Bone marrow (tissue), 2 donors: ENCODE data around the gene CARMIL1.

Experiments used
- DNase-seq, 2 donors: peaks; one replicate each; lab custom pipeline; 2025; lab: John Stamatoyannopoulos, UW

CARMIL1 gene

DNA sequence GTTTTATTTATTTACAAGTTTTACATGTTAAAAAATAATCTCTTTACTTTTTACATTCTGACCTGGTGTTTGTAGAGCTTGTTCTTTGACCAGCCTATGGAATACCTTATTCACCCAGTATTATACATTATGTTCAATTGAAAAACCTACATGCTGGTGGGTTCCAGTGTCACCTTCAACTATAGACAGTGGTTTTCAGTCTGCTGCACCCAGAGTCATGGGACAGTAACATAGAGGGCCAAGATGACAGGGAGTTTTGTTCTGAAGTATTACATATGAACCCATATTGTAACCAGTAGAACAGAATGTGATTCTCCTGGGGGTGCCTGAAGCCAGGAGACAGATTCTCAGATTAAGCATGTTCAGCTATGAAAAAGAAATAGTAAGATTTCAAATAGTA is 233.4 kb downstream of the CARMIL1 start:
- DNase-seq: no peak

DNA sequence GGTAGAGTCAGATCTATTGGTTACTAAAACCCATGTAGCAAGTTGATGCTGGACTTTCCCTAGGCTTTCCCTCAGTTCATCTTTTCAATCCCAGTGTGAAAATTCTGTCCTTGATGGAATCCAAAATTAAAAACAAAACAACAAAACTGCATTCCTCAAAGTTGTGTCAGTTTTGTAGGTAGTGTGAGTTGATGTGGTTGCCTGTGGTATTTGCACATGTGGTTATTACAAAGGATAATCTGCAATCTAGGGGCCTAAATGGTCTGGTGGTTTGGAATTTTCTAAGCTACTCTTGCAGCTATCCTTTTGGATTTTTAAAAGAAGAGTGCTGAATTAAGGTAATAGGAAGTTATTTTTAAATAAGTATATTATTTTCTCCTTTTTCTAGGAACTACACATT is 240.7 kb downstream of the CARMIL1 start:
- no peak for DNase-seq

DNA sequence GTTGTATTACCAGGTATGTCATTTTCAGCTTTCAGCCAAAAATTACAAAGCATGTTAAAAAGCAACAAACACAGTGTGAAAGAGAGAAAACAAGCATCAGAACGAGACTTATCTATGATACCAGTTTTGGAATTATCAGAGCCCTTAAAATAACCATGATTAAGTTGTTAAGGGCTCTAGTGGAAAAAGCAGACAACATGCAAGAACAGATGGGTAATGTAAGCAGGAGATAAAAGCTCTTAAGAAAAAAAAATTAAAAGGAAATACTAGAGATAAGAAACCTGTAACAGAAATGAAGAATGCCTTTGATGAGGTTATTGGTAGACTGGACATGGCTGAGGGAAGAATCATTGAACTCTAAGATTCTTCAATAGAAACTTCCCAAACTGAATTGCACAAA is 245.4 kb downstream of the CARMIL1 start:
- no peak for DNase-seq

DNA sequence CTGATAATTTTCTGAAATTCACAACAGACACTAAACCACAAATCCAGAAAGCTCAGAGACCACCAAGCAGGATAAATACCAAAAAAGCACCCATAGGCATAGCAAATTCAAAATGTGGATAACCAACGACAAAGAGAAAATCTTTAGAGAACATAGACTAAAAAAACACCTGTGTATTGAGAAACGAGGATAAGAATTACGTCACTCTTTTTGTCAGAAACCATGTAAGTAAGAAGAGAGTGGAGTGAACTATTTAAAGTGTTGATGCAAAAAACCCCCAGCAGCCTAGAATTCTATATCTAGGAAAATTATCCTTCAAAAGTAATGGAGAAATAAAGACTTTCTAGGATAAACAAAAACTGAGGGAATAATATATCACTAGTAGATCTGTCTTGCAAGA is 245.9 kb downstream of the CARMIL1 start:
- DNase-seq: no peak

DNA sequence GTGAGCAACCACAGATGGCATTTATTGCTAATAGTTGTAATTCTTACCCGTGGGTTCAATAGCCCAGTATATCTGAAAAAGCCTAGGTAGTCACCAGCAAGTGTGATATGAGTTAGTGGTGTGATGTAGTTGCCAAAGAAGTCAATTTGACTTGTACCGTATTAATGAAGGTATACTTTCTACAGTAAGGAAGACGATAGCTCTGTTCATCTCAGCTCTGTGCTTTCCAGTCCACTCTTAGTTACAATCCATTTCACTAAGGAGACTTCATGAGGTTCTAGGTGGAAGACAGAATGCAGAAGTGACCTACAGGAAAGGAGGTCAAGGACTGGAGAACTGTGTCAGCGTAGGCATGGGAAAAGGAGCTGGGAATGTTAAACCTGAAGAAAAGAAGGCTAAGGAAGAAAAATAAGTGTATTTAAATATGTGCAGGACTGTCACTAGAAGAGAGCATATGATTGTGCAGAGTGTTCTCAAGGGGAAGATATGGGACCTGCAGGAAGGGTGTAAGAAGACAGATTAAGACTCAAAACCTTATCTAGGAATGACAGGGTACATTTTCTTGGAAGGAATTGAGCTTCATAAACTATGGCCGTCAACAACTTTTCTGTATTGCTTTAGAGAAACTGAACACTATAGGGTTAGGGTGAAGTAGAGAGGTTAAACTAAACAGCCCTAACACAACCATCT is 255.9 kb downstream of the CARMIL1 start:
- DNase-seq: no peak

DNA sequence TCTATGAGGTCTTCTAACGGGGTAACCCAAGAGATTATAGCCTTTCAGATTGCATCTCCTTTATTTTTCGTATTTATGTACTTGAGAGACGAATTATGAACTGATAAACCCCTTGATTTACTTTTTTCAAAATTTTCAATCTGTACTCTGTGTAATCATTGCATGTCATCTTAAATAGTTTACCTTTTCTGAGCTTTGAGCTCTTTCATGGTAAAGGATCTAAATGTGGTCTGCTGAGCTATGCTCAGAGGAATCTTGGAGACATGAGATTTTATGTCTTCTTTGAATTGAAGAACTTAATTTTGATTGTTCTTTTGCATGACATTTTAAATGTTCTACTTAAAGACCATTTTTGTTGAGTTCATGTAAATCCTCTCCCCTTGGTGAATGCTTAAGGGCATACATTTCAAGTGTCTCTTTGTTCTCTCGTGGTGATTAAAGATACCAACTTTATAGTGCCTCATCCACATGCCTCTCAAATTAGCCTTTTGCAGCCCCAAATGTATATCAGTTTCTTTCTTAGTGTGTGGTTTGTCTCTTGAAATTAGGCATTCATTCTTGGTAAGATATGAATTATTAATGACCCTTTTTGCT is 256.6 kb downstream of the CARMIL1 start:
- no peak for DNase-seq

DNA sequence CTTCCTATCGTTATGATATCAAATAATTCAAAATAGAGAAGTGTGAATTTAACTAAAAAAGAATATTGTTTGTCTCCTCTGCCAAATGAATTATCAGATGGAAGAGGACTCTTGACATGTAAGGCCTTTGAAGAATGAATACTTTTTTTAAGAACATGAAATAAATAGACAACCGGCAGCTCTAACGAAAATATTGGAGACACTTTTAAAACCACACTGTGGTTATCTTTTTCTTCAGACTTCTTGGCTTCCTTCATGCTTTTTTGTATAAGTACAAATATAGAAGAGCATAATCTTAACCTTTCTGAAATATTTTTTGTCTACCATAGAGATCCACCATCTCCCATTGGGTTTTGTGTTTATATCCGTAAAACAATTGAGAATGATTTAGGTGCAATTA is 257.6 kb downstream of the CARMIL1 start:
- no peak for DNase-seq

DNA sequence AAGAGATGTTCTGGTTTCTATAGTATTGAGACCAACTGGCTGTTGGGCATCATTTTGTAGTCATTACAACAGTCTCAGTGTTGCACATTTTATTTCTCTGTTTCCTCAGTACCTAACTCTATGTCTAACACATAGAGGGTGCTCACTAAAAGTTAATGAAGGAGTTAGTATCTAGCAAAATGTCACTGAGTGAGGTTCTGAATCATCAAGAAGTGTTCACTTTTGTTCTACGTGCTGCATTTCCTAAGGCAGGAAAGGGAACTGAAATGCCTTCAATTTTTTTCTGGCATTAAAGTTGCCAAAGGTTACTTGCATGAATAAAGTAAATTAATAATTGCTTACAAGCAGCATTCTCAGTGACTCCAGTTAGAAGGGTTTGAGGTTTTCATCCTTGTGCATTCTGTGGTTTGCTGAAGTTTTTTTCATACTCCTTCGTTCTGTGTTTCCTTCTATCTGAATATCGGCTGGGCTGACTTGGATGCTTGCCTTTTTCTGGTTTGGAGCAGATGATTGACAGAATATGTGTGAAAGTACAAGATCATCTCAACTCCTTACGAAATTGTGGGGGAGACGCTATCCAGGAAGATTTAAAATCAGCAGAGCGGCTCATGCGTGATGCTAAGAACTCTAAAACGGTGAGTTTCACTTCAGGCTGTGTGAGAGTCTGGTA is 258.3 kb downstream of the CARMIL1 start:
- peak in 1 of 2 donors; percentile 11 for DNase-seq

DNA sequence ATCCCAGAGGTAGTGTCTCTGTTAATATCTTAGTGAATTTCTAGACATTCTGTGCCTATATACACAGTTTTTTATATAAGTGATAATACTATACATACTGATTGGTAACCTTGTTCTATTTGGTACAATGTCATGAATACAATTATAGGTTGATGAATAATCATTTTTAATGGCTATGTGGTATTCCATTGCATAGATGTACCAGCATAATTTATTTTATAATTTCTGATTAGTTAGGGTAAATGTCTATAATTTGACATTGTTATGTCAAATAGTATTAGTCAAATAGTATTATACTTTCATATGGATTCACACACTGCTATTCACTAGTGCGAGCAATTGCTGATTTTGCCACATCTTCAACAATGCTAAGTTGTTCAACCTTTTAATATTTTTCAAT is 262.1 kb downstream of the CARMIL1 start:
- no peak for DNase-seq

DNA sequence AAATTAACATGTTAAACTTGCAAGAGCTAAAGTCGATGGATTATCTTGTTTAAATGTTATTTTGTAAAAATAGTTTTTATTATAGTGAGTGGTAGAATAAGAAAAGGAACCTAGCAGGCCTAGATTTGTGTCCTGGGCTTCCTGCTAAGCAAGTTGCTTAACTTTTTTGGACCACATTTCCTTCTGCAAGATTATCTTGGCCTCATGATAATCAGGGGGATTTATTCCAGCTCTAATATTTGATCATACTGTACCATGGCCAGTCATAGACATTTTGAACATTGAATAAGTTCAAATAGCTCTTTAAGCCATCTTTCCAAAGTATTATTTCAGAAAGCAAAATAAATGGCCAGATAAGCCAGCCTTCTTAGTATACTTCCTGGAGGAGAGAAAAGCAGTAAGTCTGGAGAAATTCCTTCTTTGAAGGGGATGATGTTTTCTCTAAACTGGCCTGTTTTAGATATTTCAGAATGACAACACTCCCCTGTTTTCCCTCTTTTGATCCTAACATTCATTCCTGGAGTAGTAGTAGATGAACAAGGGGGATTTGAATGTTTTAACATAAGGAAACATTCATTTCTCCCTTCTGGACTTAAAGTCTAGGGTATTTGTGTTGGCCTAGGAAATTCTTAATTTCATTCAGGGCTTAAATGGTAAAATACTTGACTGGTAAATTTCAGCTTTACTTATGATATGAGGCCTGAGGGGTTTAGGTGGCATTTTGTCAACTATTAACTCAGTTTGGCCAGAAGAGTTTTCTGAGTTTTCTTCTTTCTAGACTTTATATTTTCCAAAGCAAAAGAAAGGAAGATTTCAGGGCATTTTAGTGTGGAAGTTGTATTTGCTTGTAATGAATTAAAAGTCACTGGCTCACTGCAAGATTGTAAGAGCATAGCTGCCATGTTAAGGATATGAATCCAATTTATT is 264.1 kb downstream of the CARMIL1 start:
- no peak for DNase-seq

DNA sequence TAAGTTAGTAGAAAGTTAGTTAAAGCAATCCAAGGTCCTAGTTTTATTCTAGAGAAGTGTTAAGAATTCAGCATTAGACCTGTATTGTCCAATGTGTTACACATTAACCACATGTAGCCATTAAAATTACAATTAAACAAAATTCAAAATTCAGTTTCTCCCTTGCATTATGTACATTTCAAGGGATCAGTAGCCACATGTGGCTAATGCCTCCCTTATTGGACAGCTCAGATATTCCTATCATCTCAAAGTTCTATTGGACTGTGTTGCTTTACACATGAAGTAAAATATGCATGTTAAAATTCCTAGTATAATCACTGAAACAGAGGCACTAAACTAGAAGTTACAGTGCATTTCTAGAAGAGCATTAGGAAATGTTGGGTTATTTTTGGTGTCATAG is 265.7 kb downstream of the CARMIL1 start:
- no peak for DNase-seq

DNA sequence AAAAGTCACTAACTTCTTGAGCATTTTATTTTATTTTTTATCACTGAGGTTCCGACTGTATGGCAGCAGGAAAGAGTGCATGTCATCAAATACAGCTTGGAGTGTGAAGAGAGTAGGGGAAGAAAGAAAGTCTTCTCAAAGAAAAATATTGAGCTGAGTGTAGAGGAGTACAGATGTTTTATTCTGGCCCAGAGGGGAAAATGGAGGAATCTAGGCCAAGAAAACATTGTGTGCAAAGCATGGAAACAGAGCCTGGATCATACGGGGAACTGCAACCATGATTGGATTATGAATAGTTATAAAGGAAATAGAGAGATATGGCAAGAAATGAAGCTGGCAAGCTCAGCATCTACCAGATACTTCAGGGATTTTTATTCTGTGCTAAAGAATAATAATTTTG is 268.6 kb downstream of the CARMIL1 start:
- DNase-seq: no peak

DNA sequence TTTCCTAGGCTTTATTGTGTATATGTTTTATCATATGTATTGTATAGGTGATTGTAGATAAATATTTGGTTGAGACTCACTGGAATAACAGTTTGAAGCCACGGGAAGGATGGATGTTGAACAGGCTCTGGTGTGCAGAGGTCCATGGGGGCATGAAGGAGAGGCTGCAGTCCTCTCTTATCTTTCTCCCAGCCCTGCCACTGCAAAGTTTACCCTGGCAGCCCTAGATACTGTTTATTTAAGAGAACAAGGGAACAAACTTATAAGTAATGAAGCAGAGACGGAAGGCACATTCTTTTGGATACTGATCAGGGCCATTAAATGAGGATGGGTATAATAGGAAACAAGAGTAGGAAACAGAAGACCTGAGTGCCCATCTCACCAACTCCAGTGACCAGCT is 269.3 kb downstream of the CARMIL1 start:
- DNase-seq: no peak

DNA sequence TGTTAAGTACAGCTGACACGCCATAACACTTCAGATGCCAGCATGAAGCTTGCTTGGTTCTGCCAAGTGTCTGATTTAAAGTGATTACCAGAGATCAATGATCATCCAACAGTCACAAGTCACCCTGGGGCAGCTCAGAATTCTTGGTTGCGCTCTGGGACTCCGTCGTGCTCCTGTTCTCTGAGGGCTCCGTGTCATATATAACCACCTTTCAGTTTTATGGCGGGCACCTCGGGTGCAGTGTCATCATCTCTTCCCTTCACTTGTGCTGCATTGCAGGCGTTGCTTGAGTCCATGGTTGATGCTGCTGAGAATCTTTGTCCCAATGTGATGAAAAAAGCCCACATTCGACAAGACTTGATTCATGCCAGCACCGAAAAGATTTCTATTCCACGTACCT is 271.5 kb downstream of the CARMIL1 start:
- DNase-seq: no peak

DNA sequence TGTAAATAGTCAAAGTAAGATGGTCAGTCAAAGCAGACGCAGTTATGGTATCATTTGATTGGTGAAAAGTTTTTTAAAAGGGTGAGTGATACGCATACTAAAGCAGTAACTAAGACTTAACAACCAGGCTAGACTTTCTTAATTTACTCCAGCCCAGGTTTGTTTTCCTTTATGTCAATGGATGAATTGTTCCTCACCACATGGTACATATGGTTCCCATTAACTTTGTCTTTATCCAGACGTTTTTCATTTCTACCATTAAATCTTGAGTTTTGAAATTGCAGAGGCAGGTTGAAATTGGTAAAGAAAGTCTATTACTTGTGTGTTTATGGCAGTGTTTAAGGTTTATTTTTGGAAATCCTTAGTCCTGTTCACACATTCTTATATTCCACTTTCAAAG is 274.3 kb downstream of the CARMIL1 start:
- no peak for DNase-seq

DNA sequence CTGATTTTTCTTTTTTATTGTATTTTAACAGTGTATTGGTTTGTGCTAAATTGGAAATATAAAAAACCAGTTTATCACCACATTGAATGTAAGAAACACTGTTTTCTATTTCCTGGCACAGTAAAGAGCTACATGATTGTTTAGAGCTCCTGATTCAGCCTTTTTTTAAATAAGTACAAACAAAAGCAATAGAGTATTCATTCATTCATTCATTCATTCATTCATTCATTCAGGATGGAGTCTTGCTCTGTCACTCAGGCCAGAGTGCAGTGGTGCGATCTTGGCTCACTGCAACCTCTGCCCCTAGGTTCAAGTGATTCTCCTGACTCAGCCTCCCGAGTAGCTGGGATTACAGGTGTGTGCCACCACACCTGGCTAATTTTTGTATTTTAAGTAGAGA is 276.0 kb downstream of the CARMIL1 start:
- DNase-seq: no peak

DNA sequence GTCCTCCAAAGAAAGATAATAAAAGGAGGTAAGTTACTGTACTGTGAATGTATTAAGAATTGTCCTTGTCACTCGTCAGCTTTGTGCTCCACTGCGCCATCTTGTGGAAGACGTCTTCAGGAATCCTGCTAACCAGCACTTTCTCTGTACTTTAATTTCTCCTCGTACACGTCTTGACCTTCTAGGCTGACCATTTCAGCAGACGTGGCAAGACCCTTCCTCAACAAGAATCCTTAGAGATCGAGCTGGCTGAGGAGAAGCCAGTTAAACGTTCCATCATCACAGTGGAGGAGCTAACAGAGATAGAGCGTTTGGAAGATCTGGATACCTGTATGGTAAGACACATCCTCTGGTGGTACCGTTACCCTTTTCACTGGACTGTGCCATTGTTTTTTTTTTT is 277.3 kb downstream of the CARMIL1 start:
- peak; percentile 27 to 60 for DNase-seq

DNA sequence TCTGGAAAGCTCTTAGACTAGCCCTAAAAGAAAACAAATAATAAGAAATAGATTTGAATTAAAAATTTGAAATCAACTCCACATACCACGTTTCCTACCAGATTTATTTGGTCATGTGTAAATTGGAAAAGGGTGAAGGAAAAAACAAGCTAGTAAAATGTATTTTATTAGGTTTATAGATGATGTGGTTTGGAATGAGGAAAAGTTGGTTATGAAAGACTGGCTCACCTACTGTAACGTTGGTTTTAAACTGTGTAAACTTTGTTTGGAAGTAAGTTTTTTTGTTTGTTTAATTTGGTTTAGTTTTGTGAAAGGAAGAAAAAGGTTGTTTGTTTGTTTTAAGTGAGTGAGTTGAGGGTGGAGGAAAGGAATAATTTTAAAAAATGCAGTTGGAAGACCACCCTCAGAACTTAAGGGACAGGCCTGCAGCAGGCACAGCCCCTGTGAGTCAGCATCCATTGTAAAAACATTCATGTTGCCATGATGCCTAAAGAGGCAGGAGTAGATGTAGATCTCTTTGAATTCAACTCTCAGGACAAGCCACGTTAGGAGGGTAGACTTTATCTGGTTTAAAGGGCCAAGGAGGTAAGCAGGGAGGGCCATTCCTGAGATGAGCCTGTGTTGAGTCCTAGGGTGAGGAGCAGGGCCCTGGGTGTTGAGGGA is 279.1 kb downstream of the CARMIL1 start:
- no peak for DNase-seq

DNA sequence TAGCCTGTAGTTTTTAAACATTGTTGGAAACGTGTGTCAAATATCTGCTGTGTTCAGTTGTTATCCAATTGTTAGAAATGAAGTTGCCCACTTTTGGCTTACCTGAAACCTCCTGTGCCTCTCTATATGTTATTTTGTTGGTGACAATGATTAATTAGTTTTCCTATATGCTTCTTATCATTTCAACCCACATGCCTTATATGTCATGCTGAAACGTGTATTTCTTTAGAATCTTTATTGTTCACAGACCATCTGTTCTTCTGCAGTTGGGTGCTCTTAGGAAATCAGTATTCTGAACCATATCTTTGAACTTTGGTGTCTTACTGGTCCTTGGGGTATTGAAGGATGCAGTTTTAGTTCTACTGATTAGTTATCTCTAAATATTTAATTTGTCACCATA is 281.7 kb downstream of the CARMIL1 start:
- DNase-seq: no peak

DNA sequence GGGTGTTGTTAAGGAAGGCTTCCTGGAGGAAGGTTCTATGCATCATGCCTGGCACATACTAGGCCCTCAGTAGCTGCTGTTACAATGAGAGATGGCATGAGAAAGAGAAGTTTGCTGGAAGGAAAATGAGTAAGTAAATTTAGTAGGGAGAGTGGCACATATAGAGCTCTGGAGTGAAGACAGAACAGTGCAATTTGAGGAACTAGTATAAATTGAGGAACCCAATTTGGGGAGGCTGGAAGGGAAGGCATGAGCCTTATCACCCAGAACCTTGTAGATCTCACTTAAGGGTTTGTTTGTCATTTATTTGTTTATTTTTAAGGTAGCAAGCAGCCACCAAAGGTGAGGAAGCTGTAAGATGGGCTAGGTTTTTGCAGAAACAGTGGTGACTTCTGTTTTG is 285.8 kb downstream of the CARMIL1 start:
- peak in 1 of 2 donors; percentile 64 for DNase-seq

DNA sequence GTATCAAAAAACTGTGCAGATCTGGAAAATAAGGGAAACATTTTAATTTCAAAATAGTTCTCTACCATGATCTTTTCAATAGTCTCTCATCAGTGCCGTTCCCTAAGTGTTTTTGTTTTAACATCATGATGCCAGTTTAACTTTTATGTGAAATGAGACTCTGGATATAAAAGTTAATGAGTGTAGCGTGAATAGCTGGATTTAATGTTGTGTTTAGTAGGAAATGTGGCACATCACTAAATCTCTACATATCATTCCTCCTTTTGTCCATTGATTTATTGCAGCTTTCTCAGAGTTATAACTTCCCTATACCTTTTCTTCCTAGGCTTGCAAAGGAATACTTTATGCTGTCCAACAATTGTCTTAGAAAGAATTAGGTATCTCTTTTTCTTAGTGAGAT is 291.4 kb downstream of the CARMIL1 start:
- DNase-seq: no peak

DNA sequence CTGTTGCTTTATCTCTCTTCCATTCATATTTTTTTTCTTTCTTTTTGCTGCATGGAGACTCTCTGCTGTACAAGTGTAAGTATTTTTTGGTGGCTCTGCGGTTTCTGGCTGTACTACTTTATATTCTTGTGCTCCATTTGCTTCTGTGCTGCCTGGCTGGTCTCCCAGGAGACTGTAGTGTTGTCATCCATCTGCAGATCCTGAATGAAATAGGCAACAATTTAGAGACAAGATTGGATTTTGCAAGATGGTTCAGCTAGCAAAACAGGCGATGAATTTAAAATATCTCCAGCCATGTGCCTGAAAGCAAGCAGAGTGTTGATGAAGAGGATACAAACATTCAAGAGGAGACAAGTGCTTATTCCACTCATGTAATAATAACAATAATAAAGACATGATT is 297.7 kb downstream of the CARMIL1 start:
- no peak for DNase-seq
